ENCODE data around the gene MCEMP1.

Gene MCEMP1

GRCh38 chr19:7685546-7686445, 8.9 kb downstream of the MCEMP1 start:
- H3K4me3 ChIP-seq (ENCODE audit: low read length) = no peak overlapping the region
- DNase-seq (ENCODE audit: low read depth, low spot score) = no peak

GRCh38 chr19:7687177-7687576, 10.3 kb downstream of the MCEMP1 start:
- no peak overlapping the region for H3K4me3 ChIP-seq (ENCODE audit: low read length)
- DNase-seq (ENCODE audit: low read depth, low spot score) = no peak

- no peak overlapping the region for H3K4me3 ChIP-seq (ENCODE audit: low read length)
- DNase-seq (ENCODE audit: low read depth, low spot score) = no peak
Measured at GRCh38 chr19:7689165-7689564, 12.3 kb downstream of the MCEMP1 start.

DNA sequence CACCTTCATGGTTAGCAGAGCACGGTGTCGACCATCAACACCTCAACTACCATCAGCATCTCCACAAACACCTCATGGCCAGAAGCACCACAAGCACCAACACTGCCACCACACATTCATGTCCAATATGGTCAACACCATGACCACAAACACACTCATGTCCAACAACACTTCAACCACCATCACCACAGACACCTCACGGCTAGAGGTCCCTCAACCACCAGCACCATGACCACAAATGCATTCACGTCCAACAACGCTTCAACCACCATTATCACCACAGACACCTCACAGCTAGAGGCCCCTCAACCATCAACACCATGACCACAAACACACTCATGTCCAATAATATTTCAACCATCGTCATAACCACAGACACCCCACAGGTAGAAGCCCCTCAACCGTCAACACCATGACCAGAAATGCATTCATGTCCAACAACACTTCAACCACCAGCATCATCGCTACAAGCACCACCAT, 13.9 kb downstream of the MCEMP1 start:
- no peak for DNase-seq (ENCODE audit: low read depth, low spot score)
- H3K4me3 ChIP-seq (ENCODE audit: low read length) = no peak overlapping the region

DNA sequence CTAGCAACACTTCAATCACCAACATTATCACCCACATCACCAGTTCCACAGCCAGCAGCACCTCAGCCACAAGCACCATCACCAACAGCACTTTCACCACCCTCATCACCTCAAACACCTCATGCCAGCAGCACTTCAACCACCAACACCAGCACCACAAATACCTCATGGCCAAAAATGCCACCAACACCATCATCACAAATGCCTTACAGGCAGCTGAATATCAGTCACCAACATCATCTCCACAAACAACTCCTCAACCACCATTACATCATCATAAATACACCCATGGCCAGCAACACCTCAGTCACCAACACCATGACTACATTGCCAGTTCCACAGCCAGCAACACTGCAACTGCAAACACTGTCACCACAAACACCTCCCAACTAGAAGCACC, 14.6 kb downstream of the MCEMP1 start:
- H3K4me3 ChIP-seq (ENCODE audit: low read length) = no peak overlapping the region
- DNase-seq (ENCODE audit: low read depth, low spot score) = no peak

DNA sequence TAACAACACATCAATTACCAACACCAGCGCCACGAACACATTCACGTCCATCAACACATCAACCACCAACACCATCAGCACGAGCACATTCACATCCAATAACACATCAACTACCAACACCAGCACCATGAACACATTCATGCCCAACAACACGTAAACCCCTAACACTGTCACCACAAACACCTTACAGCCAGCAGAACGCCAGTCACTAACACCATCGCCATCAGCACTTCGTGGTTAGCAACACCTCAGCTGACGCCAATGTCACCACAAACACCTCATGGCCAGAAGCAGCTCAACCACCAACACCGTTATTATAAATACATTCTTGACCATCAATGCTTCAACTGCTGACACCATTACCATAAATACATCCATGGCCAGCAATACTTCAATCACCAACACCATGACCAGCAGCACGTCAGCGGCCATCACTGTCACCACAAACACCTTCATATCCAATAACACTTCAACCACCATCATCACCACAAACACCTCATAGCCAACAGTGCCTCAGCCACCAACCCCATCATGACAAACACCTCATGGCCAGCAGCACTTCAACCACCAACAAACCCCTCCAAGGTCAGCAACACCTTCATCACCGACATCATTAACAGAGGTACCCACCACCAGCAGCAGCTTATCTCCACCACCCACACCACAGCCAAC, 15.7 kb downstream of the MCEMP1 start:
- no peak for DNase-seq (ENCODE audit: low read depth, low spot score)
- no peak overlapping the region for H3K4me3 ChIP-seq (ENCODE audit: low read length)

DNA sequence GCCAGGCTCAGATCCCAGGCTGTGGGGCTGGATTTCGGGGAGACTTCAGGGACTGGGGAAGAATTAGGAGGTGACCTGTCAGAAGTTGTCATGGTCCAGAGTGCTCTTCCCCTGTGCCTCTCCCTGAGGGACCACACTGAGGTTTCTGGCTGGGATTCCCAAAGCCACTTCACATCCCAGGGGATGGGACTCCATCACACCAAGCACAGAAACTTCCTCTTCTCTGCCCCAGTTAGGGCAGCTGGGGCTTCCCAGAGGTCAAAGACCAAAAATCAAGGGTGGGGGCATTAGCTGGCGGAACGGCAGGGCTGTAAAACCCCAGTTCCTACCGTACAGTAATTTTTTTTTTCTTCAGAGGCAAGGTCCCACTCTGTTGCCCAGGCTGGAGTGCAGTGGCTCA, 17.6 kb downstream of the MCEMP1 start:
- DNase-seq (ENCODE audit: low read depth, low spot score) = no peak

GRCh38 chr19:7697721-7698287, 20.9 kb downstream of the MCEMP1 start:
- no peak for DNase-seq (ENCODE audit: low read depth, low spot score)
- no peak overlapping the region for H3K4me3 ChIP-seq (ENCODE audit: low read length)

More for the DNA sequence above, 17.6 kb downstream of the MCEMP1 start:
- no peak overlapping the region for H3K4me3 ChIP-seq (ENCODE audit: low read length)

DNA sequence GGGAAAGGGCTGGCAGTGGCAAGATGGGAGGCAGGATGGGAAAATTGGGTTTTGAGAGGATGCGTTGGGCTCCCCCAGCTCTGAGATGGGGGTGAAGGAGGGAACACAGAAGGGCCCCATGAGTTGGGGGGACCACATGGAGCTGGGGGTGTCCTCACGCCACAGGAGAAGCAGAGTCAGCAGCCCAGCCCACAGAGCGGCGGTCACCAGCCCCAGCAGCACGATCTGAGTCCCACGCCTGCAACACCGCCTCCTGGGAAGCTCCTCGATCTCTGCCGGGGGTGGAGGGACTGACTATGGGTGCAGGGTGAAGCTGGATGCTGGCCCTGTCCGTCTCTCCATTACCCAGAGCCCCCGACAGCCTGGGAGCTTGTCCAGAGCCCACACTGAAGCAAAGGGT, 21.7 kb downstream of the MCEMP1 start:
- no peak for DNase-seq (ENCODE audit: low read depth, low spot score)
- no peak overlapping the region for H3K4me3 ChIP-seq (ENCODE audit: low read length)

GRCh38 chr19:7699003-7699402, 22.1 kb downstream of the MCEMP1 start:
- DNase-seq (ENCODE audit: low read depth, low spot score) = no peak
- no peak overlapping the region for H3K4me3 ChIP-seq (ENCODE audit: low read length)

DNA sequence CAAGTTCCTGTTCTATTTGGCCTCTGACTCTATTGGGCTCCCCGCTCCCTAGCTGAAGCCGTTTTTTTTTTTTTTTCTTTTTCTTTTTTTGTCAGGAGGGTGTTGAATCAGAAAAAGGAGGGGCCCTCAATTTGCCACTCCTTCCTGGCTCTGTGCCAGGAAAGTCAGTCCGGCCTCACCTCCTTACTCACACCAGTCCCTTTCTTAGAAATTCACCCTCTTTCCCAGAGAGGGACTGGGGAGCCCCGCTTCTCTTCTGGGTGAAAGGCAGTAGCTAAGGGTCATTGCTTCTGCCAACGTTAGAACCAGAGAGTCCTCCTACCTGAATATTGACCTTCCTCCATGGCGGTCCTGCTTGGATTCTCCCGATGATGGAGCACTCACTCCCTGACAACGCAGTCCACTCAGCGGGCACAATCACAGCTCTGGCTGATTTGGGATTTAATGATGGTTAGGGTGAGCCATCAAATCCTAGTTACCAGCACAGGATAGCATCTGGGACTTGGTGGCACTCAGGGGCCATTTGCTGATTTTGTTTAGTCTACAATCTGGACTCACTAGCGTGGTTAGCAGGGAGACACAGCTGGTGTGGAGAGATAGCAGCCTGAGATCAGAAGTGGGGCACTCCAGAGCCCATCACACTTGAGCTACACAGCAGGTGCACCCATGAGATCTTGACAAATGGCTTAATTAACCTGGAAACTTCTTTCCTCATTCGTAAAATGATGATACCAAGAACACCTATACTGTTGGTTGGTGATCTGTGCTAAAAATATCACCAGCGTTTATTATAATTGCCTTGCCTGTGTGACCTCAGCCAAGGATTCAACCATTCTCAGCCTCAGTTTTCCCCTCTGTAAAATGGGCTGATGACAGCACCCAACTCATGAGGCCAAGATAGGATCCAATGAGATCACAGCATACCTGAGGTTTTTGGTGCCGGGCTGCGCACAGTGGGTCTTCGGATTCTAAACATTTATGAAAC, 22.8 kb downstream of the MCEMP1 start:
- H3K4me3 ChIP-seq (ENCODE audit: low read length) = no peak overlapping the region
- DNase-seq (ENCODE audit: low read depth, low spot score) = no peak

- no peak overlapping the region for H3K4me3 ChIP-seq (ENCODE audit: low read length)
- DNase-seq (ENCODE audit: low read depth, low spot score) = no peak
Measured at GRCh38 chr19:7701049-7701653, 24.3 kb downstream of the MCEMP1 start.

- DNase-seq (ENCODE audit: low read depth, low spot score) = no peak
- no peak within 1 kb of the TSS for H3K4me3 ChIP-seq (ENCODE audit: low read length)
Measured at GRCh38 chr19:7701654-7702457, 25.0 kb downstream of the MCEMP1 start, which contains the start of gene FCER2. Gene FCER2, minus strand, starts transcription at chr19:7702131. Its CDS starts 2,371 bp downstream, at chr19:7699760.

- DNase-seq (ENCODE audit: low read depth, low spot score) = no peak
- no peak overlapping the region for H3K4me3 ChIP-seq (ENCODE audit: low read length)
Measured at GRCh38 chr19:7703332-7703731, 26.4 kb downstream of the MCEMP1 start.

GRCh38 chr19:7704280-7705060, 27.6 kb downstream of the MCEMP1 start:
- DNase-seq (ENCODE audit: low read depth, low spot score) = no peak

GRCh38 chr19:7705387-7706187, 28.7 kb downstream of the MCEMP1 start:
- DNase-seq (ENCODE audit: low read depth, low spot score) = peak; percentile 36
- no peak overlapping the region for H3K4me3 ChIP-seq (ENCODE audit: low read length)

More at GRCh38 chr19:7704280-7705060, 27.6 kb downstream of the MCEMP1 start:
- no peak overlapping the region for H3K4me3 ChIP-seq (ENCODE audit: low read length)
